ENCODE measurements around the gene ATP5F1B.
A peak's percentile ranks its signal among the peaks of the same experiment; 100 is the strongest.

ATP5F1B gene

GRCh38 chr12:56614627-56615026, 31.2 kb downstream of the ATP5F1B start:
- DNase-seq = no peak

GRCh38 chr12:56604355-56604754, 41.4 kb downstream of the ATP5F1B start:
- no peak for DNase-seq

GRCh38 chr12:56602239-56602638, 43.5 kb downstream of the ATP5F1B start:
- DNase-seq = no peak

- DNase-seq = no peak
These were observed 44.3 kb downstream of the ATP5F1B start for GRCh38 chr12:56601503-56601902.

- no peak for DNase-seq
These were observed 45.0 kb downstream of the ATP5F1B start for GRCh38 chr12:56600753-56601152.

- DNase-seq = no peak
These were observed 46.0 kb downstream of the ATP5F1B start for GRCh38 chr12:56599797-56600196.

- DNase-seq = no peak
These were observed 46.7 kb downstream of the ATP5F1B start for GRCh38 chr12:56599041-56599440.

- DNase-seq = no peak
These were observed 49.0 kb downstream of the ATP5F1B start for GRCh38 chr12:56596815-56597214.

GRCh38 chr12:56593909-56594621, 51.7 kb downstream of the ATP5F1B start:
- DNase-seq = peak; percentile 40

GRCh38 chr12:56591961-56592360, 53.8 kb downstream of the ATP5F1B start:
- no peak for DNase-seq

GRCh38 chr12:56591126-56591525, 54.7 kb downstream of the ATP5F1B start:
- DNase-seq = no peak

- DNase-seq = no peak
These were observed 55.5 kb downstream of the ATP5F1B start for GRCh38 chr12:56590237-56590830.

GRCh38 chr12:56589783-56590182, 56.0 kb downstream of the ATP5F1B start:
- DNase-seq = no peak

Data from activated effector memory CD4-positive, alpha-beta T cell treated with Interleukin-2 at 50 U/mL for 16 hours (primary cell).